LHCN-M2 (cell line): ENCODE data around the gene APOBEC3A. TPM values are rescaled to one million over a fixed set of nuclear protein-coding genes. Genes with fewer than 3 reads are reported as not detected.
"Not testable (repeated sequence)": the region's sequence is repeated elsewhere in the genome, so short reads cannot be mapped to it uniquely, and the experiment has no call there.

Experiments
- DNase-seq: peaks from one replicate; pipeline ENCODE4 v3.0.0-alpha.2; 2012; ENCODE audit warnings: low read depth
- total RNA-seq: library from RNA; depleted of rRNA; stranded (reverse); fragments of >200 nt; gene quantifications from 2 replicates; pipeline ENCODE4 v1.2.3, GENCODE V29; 2014; rRNA removed

APOBEC3A gene
- total RNA-seq, 1 experiment from 2014 or later: not detected

- no peak for DNase-seq
These were observed 23.9 kb downstream of the APOBEC3A start for GRCh38 chr22:38981005-38981991.

GRCh38 chr22:38981992-38982927 lies 24.9 kb downstream of the APOBEC3A start, which contains the start of gene APOBEC3B:
Gene APOBEC3B (plus strand): TSS chr22:38982347. CDS start chr22:38982454, 107 bp downstream.
- DNase-seq: peak; percentile 94

- DNase-seq: no peak
These were observed 26.8 kb downstream of the APOBEC3A start for GRCh38 chr22:38984224-38984623.

GRCh38 chr22:38984784-38985757 lies 27.7 kb downstream of the APOBEC3A start:
- peak; percentile 65 for DNase-seq

- no peak for DNase-seq
These were observed 29.2 kb downstream of the APOBEC3A start for GRCh38 chr22:38986629-38987028.

- DNase-seq: no peak
These were observed 29.9 kb downstream of the APOBEC3A start for GRCh38 chr22:38987171-38987895.

GRCh38 chr22:38989466-38989865 lies 32.1 kb downstream of the APOBEC3A start:
- DNase-seq: no peak

GRCh38 chr22:38992871-38993371 lies 35.5 kb downstream of the APOBEC3A start:
- not testable (repeated sequence) for DNase-seq

GRCh38 chr22:38996105-38996504 lies 38.7 kb downstream of the APOBEC3A start:
- no peak for DNase-seq

GRCh38 chr22:38997518-38997917 lies 40.1 kb downstream of the APOBEC3A start:
- no peak for DNase-seq

GRCh38 chr22:39003165-39003638 lies 45.8 kb downstream of the APOBEC3A start:
- DNase-seq: peak; percentile 88

- DNase-seq: no peak
These were observed 49.8 kb downstream of the APOBEC3A start for GRCh38 chr22:39007177-39007576.

GRCh38 chr22:39008271-39008850 lies 51.0 kb downstream of the APOBEC3A start:
- DNase-seq: not testable (repeated sequence)

- no peak for DNase-seq
These were observed 53.5 kb downstream of the APOBEC3A start for GRCh38 chr22:39010946-39011345.

Other genes starting within 250 kb of the APOBEC3A start
- 136 and 140 TPM in 2 replicates for gene SUN2, start 201.6 kb upstream of the APOBEC3A start, total RNA-seq
- gene DNAL4, start 163.5 kb upstream of the APOBEC3A start, total RNA-seq: 19.0 and 22.6 TPM in 2 replicates
- gene NPTXR, start 113.6 kb upstream of the APOBEC3A start, total RNA-seq: 0.06 and 0.23 TPM in 2 replicates
- gene CBX6, start 85.4 kb upstream of the APOBEC3A start, total RNA-seq: 29.0 TPM in 2 replicates
- 23.3 and 30.7 TPM in 2 replicates for gene APOBEC3B, start 24.7 kb downstream of the APOBEC3A start, total RNA-seq
- gene APOBEC3C, start 56.6 kb downstream of the APOBEC3A start, total RNA-seq: 13.5 and 14.0 TPM in 2 replicates
- 0.11 TPM in 1 of 2 replicates, not detected in the other for gene APOBEC3D, start 63.5 kb downstream of the APOBEC3A start, total RNA-seq
- 0.38 and 3.8 TPM in 2 replicates for gene APOBEC3F, start 83.3 kb downstream of the APOBEC3A start, total RNA-seq
- gene APOBEC3G, start 119.7 kb downstream of the APOBEC3A start, total RNA-seq: 4.2 and 6.1 TPM in 2 replicates
- gene APOBEC3H, start 139.6 kb downstream of the APOBEC3A start, total RNA-seq: 0.26 and 0.63 TPM in 2 replicates
- 1.3 and 3.3 TPM in 2 replicates for gene CBX7, start 195.1 kb downstream of the APOBEC3A start, total RNA-seq